Measurements from ENCODE around the gene MAOB. TPM values are rescaled to one million over a fixed set of nuclear protein-coding genes. Genes with fewer than 3 reads are reported as not detected.

Gene MAOB
- total and polyA plus RNA-seq, 9 of the 15 experiments (the other 6 are each of a cell fraction or from before 2014, with no cell fraction given): 0.05 to 0.09 TPM; not detected in 7

DNA sequence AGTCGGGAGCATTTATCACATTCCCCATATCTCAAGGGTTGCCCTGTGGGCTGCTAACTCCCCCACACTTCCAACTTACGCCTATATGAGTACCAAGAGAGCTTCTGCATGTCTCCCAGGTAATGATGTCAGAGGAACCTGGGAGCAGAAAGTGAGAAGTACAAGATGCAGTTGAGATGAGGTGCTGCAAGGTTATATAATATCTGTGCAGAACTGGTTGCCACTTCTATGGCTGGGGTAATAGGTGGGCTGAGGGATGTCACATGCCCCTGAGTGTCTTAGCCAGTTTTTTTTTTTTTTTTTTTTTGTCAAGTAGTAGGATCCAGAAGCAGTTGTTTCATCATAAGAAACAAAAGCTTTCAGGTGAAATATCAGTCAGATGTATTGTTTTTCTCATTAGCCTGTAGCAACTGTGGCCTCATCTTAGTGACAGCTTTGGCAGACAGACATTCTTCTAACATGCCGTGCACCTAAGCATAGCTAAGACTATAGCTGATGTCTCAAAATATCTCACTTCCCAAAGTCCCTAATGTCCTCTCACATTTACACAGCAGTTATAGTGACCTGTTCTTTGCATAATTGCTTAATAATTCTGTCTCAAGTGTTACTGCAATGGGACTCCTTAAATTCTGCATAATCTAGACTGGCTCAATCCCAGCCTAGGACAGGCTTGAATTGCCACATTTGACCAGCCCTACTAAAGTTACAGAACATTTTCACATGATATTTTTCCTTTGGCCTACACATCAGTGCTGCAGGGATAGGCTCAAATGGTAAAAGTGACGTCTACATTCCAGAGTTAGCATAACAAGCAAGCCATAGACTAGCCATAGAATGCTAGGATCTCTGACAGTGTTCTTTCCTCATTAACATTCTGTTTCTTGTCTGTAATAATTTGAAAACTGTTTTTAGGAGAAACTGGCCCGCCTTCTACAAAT lies 17.9 kb upstream of the MAOB start:
- no peaks in the 10 kb centered on the region for H3K27me3 ChIP-seq (ENCODE audit: control insufficient read depth in 2 of 2, insufficient read depth in 2 of 2, low read length in 2 of 2)
- TF ChIP-seq ILK (tag; IDR thresholded peaks at IDR 0.05; ENCODE audit: borderline replicate concordance, low read depth) (no peak), MAFG (tag; conservative IDR thresholded peaks at IDR 0.05) (no peak)

DNA sequence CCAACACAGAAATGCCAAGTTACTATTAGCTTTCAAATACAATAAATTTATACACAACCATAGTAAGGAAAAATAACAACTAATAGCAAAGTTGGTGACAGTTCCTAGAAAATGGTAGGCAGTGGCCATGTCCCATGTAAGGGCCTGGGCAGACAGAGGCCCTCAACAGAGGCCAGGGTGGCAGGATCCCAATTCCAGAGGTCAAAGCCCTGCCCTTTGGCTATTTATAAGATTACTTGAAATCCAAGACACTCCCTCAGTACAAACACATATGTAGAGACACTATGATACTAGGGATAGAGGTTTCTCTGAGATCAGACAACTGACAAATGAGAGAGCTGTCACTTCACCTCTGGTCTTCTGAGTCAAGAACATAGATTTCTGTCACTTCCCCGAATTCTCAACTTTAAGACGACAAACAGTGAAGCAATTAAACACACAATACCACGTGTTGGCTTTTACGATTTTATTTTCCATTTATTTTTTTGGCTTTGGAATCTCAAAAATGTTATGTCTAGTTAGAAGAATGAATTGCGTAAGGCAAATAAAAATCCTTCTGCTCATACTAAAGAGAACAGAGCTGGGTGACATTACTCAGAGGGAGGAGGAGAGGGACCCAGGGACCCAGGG lies 16.3 kb upstream of the MAOB start:
- intact Hi-C loops (cut with micrococcal nuclease): no loop called here
- no peak overlapping the region for H2AFZ ChIP-seq (ENCODE audit: low read depth, low read length)
- no peaks in the 10 kb centered on the region for H4K20me1 ChIP-seq (replicated peaks; ENCODE audit: control insufficient read depth, insufficient read depth, low read length)
- ChIA-PET CTCF (ENCODE audit: low intra/inter-chr PET ratio) (no interaction called here), POLR2A (no interaction called here)
- H3K27me3 ChIP-seq (ENCODE audit: control insufficient read depth in 2 of 2, insufficient read depth in 2 of 2, low read length in 2 of 2): no peaks in the 10 kb centered on the region
- no peaks in the 10 kb centered on the region for H3K36me3 ChIP-seq (ENCODE audit: control insufficient read depth, insufficient read depth, low read length)
- no peaks in the 10 kb centered on the region for H3K79me2 ChIP-seq (ENCODE audit: control insufficient read depth, insufficient read depth, low read length)
- FAIRE-seq (no peak), DNase-seq (ENCODE audit: extremely low read depth in 1 of 4, low spot score in 3 of 4) (no peak), ATAC-seq (no peak)
- H3K9me1 ChIP-seq (ENCODE audit: control insufficient read depth, insufficient read depth, low read length): no peaks in the 10 kb centered on the region
- BruUV-seq (replicated peaks): no TSS peak
- 2% methylated on average over 5 of the region's 5 CpGs for WGBS (ENCODE audit: insufficient coverage, low coverage, missing lambda C conversion rate)
- no peak overlapping the region for H3K27ac ChIP-seq (ENCODE audit: extremely low read depth, low read depth, low read length)
- in situ Hi-C loops (cut with MboI): no loop called here
- H3K4me3 ChIP-seq: no peak overlapping the region
- H3K9me3 ChIP-seq (replicated peaks; ENCODE audit: control insufficient read depth, insufficient read depth, low read depth, low read length): no peaks in the 10 kb centered on the region
- no peak overlapping the region for H3K4me2 ChIP-seq (ENCODE audit: insufficient read depth, low read length)
- H3K9ac ChIP-seq (ENCODE audit: insufficient read depth in 1 of 2, low read depth in 2 of 2, low read length in 2 of 2): no peak overlapping the region
- no peaks in the 10 kb centered on the region for H3K4me1 ChIP-seq (replicated peaks in 1 of 2; ENCODE audit: control insufficient read depth in 2 of 2, insufficient read depth in 2 of 2, low read length in 2 of 2)
- TF ChIP-seq PCBP1 (IDR thresholded peaks at IDR 0.05; ENCODE audit: low read depth, low read length, poor library complexity, severe bottlenecking) (no peak), HDAC3 (IDR thresholded peaks at IDR 0.05; ENCODE audit: borderline replicate concordance, partially characterized antibody) (no peak), SMARCA5 (IDR thresholded peaks at IDR 0.05) (no peak), TARDBP (IDR thresholded peaks at IDR 0.05) (no peak), PRMT5 (CRISPR knock-in tag; IDR thresholded peaks at IDR 0.05) (no peak), HDAC2 (IDR thresholded peaks at IDR 0.05) (no peak), ZZZ3 (IDR thresholded peaks at IDR 0.05) (no peak)
- TF ChIP-seq, protein P1, sequence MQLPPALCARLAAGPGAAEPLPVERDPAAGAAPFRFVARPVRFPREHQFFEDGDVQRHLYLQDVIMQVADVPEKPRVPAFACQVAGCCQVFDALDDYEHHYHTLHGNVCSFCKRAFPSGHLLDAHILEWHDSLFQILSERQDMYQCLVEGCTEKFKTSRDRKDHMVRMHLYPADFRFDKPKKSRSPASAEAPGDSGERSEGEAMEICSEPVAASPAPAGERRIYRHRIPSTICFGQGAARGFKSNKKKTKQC (CRISPR knock-in tag; IDR thresholded peaks at IDR 0.05): no peak
- TF ChIP-seq, protein P2, sequence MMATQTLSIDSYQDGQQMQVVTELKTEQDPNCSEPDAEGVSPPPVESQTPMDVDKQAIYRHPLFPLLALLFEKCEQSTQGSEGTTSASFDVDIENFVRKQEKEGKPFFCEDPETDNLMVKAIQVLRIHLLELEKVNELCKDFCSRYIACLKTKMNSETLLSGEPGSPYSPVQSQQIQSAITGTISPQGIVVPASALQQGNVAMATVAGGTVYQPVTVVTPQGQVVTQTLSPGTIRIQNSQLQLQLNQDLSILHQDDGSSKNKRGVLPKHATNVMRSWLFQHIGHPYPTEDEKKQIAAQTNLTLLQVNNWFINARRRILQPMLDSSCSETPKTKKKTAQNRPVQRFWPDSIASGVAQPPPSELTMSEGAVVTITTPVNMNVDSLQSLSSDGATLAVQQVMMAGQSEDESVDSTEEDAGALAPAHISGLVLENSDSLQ (IDR thresholded peaks at IDR 0.05): no peak

More for the DNA sequence above, 17.9 kb upstream of the MAOB start:
- no peak overlapping the region for H2AFZ ChIP-seq (ENCODE audit: low read depth, low read length)
- BruUV-seq (replicated peaks): no TSS peak
- no peak overlapping the region for H3K4me3 ChIP-seq
- no peak overlapping the region for H3K27ac ChIP-seq (ENCODE audit: extremely low read depth, low read depth, low read length)
- no peaks in the 10 kb centered on the region for H3K36me3 ChIP-seq (ENCODE audit: control insufficient read depth, insufficient read depth, low read length)
- WGBS (ENCODE audit: insufficient coverage, low coverage, missing lambda C conversion rate): 0% methylated on average over 5 of the region's 5 CpGs
- no peaks in the 10 kb centered on the region for H3K79me2 ChIP-seq (ENCODE audit: control insufficient read depth, insufficient read depth, low read length)
- no peak for DNase-seq (ENCODE audit: extremely low read depth in 1 of 4, low spot score in 3 of 4)
- H3K9me3 ChIP-seq (replicated peaks; ENCODE audit: control insufficient read depth, insufficient read depth, low read depth, low read length): no peaks in the 10 kb centered on the region
- H3K9me1 ChIP-seq (ENCODE audit: control insufficient read depth, insufficient read depth, low read length): no peaks in the 10 kb centered on the region
- intact Hi-C loops (cut with micrococcal nuclease) (loop anchor here (10.0 kb wide), 1 partner anchor 65 kb away; no protein-coding TSS in a partner anchor), in situ Hi-C loops (cut with MboI) (no loop called here)
- no peak for ATAC-seq
- no peaks in the 10 kb centered on the region for H3K4me1 ChIP-seq (replicated peaks in 1 of 2; ENCODE audit: control insufficient read depth in 2 of 2, insufficient read depth in 2 of 2, low read length in 2 of 2)
- no peak for FAIRE-seq
- POLR2A ChIA-PET: no interaction called here
- H3K9ac ChIP-seq (ENCODE audit: insufficient read depth in 1 of 2, low read depth in 2 of 2, low read length in 2 of 2): no peak overlapping the region
- no peaks in the 10 kb centered on the region for H4K20me1 ChIP-seq (replicated peaks; ENCODE audit: control insufficient read depth, insufficient read depth, low read length)
- no peak overlapping the region for H3K4me2 ChIP-seq (ENCODE audit: insufficient read depth, low read length)
- CTCF ChIA-PET (ENCODE audit: low intra/inter-chr PET ratio): no interaction called here

Measured in K562 (cell line).